ENCODE results near the gene TRIM10.

DNA sequence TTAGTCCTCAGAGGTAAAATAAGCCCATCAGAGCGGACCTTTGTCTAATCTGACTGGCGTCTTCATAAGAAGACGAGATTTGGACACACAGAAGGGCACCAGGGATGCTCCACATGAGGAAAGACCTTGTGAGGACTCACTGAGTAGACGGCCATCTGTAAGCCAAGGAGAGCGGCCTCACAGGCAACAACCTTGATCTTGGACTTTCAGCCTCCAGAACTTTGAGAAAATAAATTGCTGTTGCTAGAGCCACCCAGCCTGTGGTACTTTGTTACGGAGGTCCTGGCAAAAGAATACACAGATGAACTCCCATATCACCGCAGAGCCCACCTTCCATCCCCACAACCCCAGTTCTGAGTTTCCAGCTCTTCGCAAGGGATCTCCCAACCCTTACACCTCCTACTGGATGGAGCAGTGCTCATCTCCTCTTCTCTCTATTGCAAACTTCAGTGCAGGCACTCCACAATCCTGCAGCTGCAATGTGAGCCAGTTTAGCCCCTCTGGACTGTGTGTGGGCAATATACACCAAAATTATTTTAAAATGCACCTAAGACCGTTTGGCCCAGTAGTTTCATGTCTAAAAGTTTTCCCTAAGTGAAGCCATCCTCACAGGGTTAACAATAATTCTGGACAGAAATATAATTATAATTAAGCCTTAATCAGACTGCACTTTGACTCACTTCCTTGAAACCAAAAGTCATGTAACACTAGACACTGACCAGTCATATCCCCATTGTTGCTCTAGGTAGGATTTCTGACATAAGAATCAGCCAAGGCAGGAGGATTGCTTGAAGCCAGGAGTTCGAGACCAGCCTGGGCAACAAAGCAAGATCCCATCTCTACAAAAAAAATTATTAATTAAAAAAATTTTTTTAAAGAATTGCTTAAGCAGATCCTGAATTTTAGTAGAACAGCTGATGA, 39.3 kb downstream of the TRIM10 start:
- TF ChIP-seq, protein P1, sequence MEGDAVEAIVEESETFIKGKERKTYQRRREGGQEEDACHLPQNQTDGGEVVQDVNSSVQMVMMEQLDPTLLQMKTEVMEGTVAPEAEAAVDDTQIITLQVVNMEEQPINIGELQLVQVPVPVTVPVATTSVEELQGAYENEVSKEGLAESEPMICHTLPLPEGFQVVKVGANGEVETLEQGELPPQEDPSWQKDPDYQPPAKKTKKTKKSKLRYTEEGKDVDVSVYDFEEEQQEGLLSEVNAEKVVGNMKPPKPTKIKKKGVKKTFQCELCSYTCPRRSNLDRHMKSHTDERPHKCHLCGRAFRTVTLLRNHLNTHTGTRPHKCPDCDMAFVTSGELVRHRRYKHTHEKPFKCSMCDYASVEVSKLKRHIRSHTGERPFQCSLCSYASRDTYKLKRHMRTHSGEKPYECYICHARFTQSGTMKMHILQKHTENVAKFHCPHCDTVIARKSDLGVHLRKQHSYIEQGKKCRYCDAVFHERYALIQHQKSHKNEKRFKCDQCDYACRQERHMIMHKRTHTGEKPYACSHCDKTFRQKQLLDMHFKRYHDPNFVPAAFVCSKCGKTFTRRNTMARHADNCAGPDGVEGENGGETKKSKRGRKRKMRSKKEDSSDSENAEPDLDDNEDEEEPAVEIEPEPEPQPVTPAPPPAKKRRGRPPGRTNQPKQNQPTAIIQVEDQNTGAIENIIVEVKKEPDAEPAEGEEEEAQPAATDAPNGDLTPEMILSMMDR (IDR thresholded peaks at IDR 0.05), result no peak
- TF ChIP-seq POLR2AphosphoS5 (IDR thresholded peaks at IDR 0.05) (no peak), POLR2A (IDR thresholded peaks at IDR 0.05; ENCODE audit: low read depth) (no peak)
